Activated naive CD4-positive, alpha-beta T cell treated with anti-CD3 and anti-CD28 coated beads, Interleukin-2, amount 10 ng/mL, durations not matched to agents 7 days and 5 days (primary cell): ENCODE data around the gene ST3GAL3.
A peak's percentile ranks its signal among the peaks of the same experiment; 100 is the strongest.
"Not testable (repeated sequence)": the region's sequence is repeated elsewhere in the genome, so short reads cannot be mapped to it uniquely, and the experiment has no call there.

Experiments
- CTCF ChIA-PET: fragments of 350-600 bp; sonication (Branson Sonifier 250); formaldehyde crosslinking; loops from one replicate; lab custom pipeline; 2021; ENCODE audit warnings: antibody characterized with exemption; lab: Charles Lee
- DNase-seq: peaks from one replicate; pipeline ENCODE4 v3.0.0-alpha.2; 2020
- H3K27ac Mint-ChIP-seq: one replicate; pipeline ENCODE4 v1.8.0; 2021; ENCODE audit warnings: mild to moderate bottlenecking, moderate library complexity, mixed read lengths
- H3K27me3 Mint-ChIP-seq: one replicate; pipeline ENCODE4 v1.8.0; 2021; ENCODE audit warnings: mild to moderate bottlenecking, mixed read lengths
- H3K36me3 Mint-ChIP-seq: one replicate; pipeline ENCODE4 v1.8.0; 2021; ENCODE audit warnings: mixed read lengths
- H3K4me1 Mint-ChIP-seq: one replicate; pipeline ENCODE4 v1.8.0; 2021; ENCODE audit warnings: mixed read lengths
- H3K4me3 Mint-ChIP-seq: one replicate; pipeline ENCODE4 v1.8.0; 2021; ENCODE audit warnings: mild to moderate bottlenecking, moderate library complexity, mixed read lengths
- H3K9me3 Mint-ChIP-seq: one replicate; pipeline ENCODE4 v1.8.0; 2021; ENCODE audit warnings: mixed read lengths

Gene ST3GAL3

GRCh38 chr1:43774359-43774758 is 67.0 kb downstream of the ST3GAL3 start:
- no peak overlapping the region for H3K27ac Mint-ChIP-seq
- no peak overlapping the region for H3K4me3 Mint-ChIP-seq
- H3K36me3 Mint-ChIP-seq, result peaks cover 15% of the 10 kb centered on the region
- H3K4me1 Mint-ChIP-seq, result peaks cover 5% of the 10 kb centered on the region
- DNase-seq, result no peak
- H3K27me3 Mint-ChIP-seq, result no peaks in the 10 kb centered on the region
- CTCF ChIA-PET, result interaction anchor here (0.6 to 2.0 kb wide), 4 partner anchors 9 to 699 kb away, joined by 3 to 6 read pairs (median 4); no protein-coding TSS in a partner anchor
- peaks cover 10% of the 10 kb centered on the region for H3K9me3 Mint-ChIP-seq

- DNase-seq, result no peak
- H3K9me3 Mint-ChIP-seq, result peaks cover 26% of the 10 kb centered on the region
- no peak overlapping the region for H3K27ac Mint-ChIP-seq
- peaks cover 30% of the 10 kb centered on the region for H3K36me3 Mint-ChIP-seq
- CTCF ChIA-PET, result interaction anchor here (1.3 kb wide), 1 partner anchor 159 kb away, joined by 7 read pairs; no protein-coding TSS in a partner anchor
- no peaks in the 10 kb centered on the region for H3K27me3 Mint-ChIP-seq
- no peak overlapping the region for H3K4me3 Mint-ChIP-seq
- peaks cover 22% of the 10 kb centered on the region for H3K4me1 Mint-ChIP-seq
These were observed 68.9 kb downstream of the ST3GAL3 start for GRCh38 chr1:43776043-43776761.

GRCh38 chr1:43777916-43778315 is 70.6 kb downstream of the ST3GAL3 start:
- not testable (repeated sequence) for H3K27me3 Mint-ChIP-seq, H3K4me3 Mint-ChIP-seq, DNase-seq, H3K27ac Mint-ChIP-seq
- peaks cover 26% of the 10 kb centered on the region for H3K9me3 Mint-ChIP-seq
- peaks cover 22% of the 10 kb centered on the region for H3K4me1 Mint-ChIP-seq
- CTCF ChIA-PET, result interaction anchor here (1.5 to 2.2 kb wide), 2 partner anchors 14 to 157 kb away, joined by 4 to 10 read pairs; no protein-coding TSS in a partner anchor
- H3K36me3 Mint-ChIP-seq, result peaks cover 34% of the 10 kb centered on the region

GRCh38 chr1:43779266-43779665 is 71.9 kb downstream of the ST3GAL3 start:
- Mint-ChIP-seq H3K27me3 (no peaks in the 10 kb centered on the region), H3K4me1 (peaks cover 28% of the 10 kb centered on the region), H3K36me3 (peaks cover 42% of the 10 kb centered on the region), H3K9me3 (peaks cover 26% of the 10 kb centered on the region), H3K27ac (peak overlapping the region; percentile 73), H3K4me3 (no peak overlapping the region)
- no peak for DNase-seq
- CTCF ChIA-PET, result interaction anchor here (1.1 to 2.2 kb wide), 4 partner anchors 15 to 156 kb away, joined by 3 to 10 read pairs (median 4); no protein-coding TSS in a partner anchor

- H3K9me3 Mint-ChIP-seq, result peaks cover 26% of the 10 kb centered on the region
- CTCF ChIA-PET, result interaction anchor here (1.1 to 1.3 kb wide), 2 partner anchors 16 to 155 kb away, joined by 3 to 5 read pairs; no protein-coding TSS in a partner anchor
These were observed 72.6 kb downstream of the ST3GAL3 start for GRCh38 chr1:43779805-43780403.

GRCh38 chr1:43781574-43781973 is 74.2 kb downstream of the ST3GAL3 start:
- CTCF ChIA-PET, result interaction anchor here (1.5 kb wide), 1 partner anchor 153 kb away, joined by 4 read pairs; no protein-coding TSS in a partner anchor
- DNase-seq, result no peak
- peaks cover 26% of the 10 kb centered on the region for H3K9me3 Mint-ChIP-seq
- peaks cover 39% of the 10 kb centered on the region for H3K36me3 Mint-ChIP-seq
- H3K27me3 Mint-ChIP-seq, result no peaks in the 10 kb centered on the region
- H3K4me1 Mint-ChIP-seq, result peaks cover 28% of the 10 kb centered on the region
- H3K4me3 Mint-ChIP-seq, result no peak overlapping the region
- H3K27ac Mint-ChIP-seq, result no peak overlapping the region

More at GRCh38 chr1:43779805-43780403, 72.6 kb downstream of the ST3GAL3 start:
- H3K36me3 Mint-ChIP-seq, result peaks cover 39% of the 10 kb centered on the region
- peaks cover 28% of the 10 kb centered on the region for H3K4me1 Mint-ChIP-seq
- H3K27ac Mint-ChIP-seq, result peak overlapping the region; percentile 73
- DNase-seq, result no peak
- no peaks in the 10 kb centered on the region for H3K27me3 Mint-ChIP-seq
- H3K4me3 Mint-ChIP-seq, result no peak overlapping the region

- H3K9me3 Mint-ChIP-seq, result peaks cover 19% of the 10 kb centered on the region
- H3K4me1 Mint-ChIP-seq, result peaks cover 28% of the 10 kb centered on the region
- no peak overlapping the region for H3K27ac Mint-ChIP-seq
- CTCF ChIA-PET, result interaction anchor here (0.9 kb wide), 1 partner anchor 20 kb away, joined by 3 read pairs; no protein-coding TSS in a partner anchor
- no peak overlapping the region for H3K4me3 Mint-ChIP-seq
- DNase-seq, result no peak
- no peaks in the 10 kb centered on the region for H3K27me3 Mint-ChIP-seq
- peaks cover 33% of the 10 kb centered on the region for H3K36me3 Mint-ChIP-seq
These were observed 75.8 kb downstream of the ST3GAL3 start for GRCh38 chr1:43783096-43783670.

GRCh38 chr1:43783671-43784205 is 76.4 kb downstream of the ST3GAL3 start:
- peaks cover 19% of the 10 kb centered on the region for H3K9me3 Mint-ChIP-seq
- peaks cover 28% of the 10 kb centered on the region for H3K4me1 Mint-ChIP-seq
- H3K36me3 Mint-ChIP-seq, result peaks cover 33% of the 10 kb centered on the region
- no peaks in the 10 kb centered on the region for H3K27me3 Mint-ChIP-seq
- H3K4me3 Mint-ChIP-seq, result no peak overlapping the region
- CTCF ChIA-PET, result interaction anchor here (0.9 kb wide), 1 partner anchor 20 kb away, joined by 3 read pairs; no protein-coding TSS in a partner anchor
- H3K27ac Mint-ChIP-seq, result peak overlapping the region; percentile 67
- no peak for DNase-seq

GRCh38 chr1:43786201-43786958 is 79.0 kb downstream of the ST3GAL3 start:
- Mint-ChIP-seq H3K9me3 (no peaks in the 10 kb centered on the region), H3K27me3 (no peaks in the 10 kb centered on the region), H3K4me1 (peaks cover 7% of the 10 kb centered on the region), H3K27ac (no peak overlapping the region), H3K36me3 (peaks cover 13% of the 10 kb centered on the region), H3K4me3 (no peak overlapping the region)
- CTCF ChIA-PET, result interaction anchor here (0.8 kb wide), 1 partner anchor 149 kb away, joined by 3 read pairs; no protein-coding TSS in a partner anchor
- no peak for DNase-seq

- peaks cover 7% of the 10 kb centered on the region for H3K4me1 Mint-ChIP-seq
- no peak overlapping the region for H3K4me3 Mint-ChIP-seq
- CTCF ChIA-PET, result interaction anchor here (0.8 kb wide), 1 partner anchor 148 kb away, joined by 3 read pairs; no protein-coding TSS in a partner anchor
- H3K9me3 Mint-ChIP-seq, result no peaks in the 10 kb centered on the region
- no peak overlapping the region for H3K27ac Mint-ChIP-seq
- H3K36me3 Mint-ChIP-seq, result peaks cover 10% of the 10 kb centered on the region
- no peaks in the 10 kb centered on the region for H3K27me3 Mint-ChIP-seq
- DNase-seq, result no peak
These were observed 79.6 kb downstream of the ST3GAL3 start for GRCh38 chr1:43786960-43787359.

GRCh38 chr1:43789604-43790550 is 82.5 kb downstream of the ST3GAL3 start:
- CTCF ChIA-PET, result interaction anchor here (0.7 to 1.8 kb wide), 2 partner anchors 26 to 144 kb away, joined by 3 to 6 read pairs; partner anchors contain the start of gene ARTN
- Mint-ChIP-seq H3K27ac (peak overlapping the region; percentile 62), H3K4me1 (peaks cover 9% of the 10 kb centered on the region), H3K9me3 (no peaks in the 10 kb centered on the region), H3K4me3 (no peak overlapping the region), H3K27me3 (no peaks in the 10 kb centered on the region), H3K36me3 (peaks cover 7% of the 10 kb centered on the region)
- peak; percentile 52 for DNase-seq

GRCh38 chr1:43791243-43791642 is 83.9 kb downstream of the ST3GAL3 start:
- CTCF ChIA-PET, result no interaction called here
- DNase-seq, result no peak
- no peak overlapping the region for H3K27ac Mint-ChIP-seq
- no peaks in the 10 kb centered on the region for H3K27me3 Mint-ChIP-seq
- H3K4me3 Mint-ChIP-seq, result no peak overlapping the region
- peaks cover 9% of the 10 kb centered on the region for H3K4me1 Mint-ChIP-seq
- H3K9me3 Mint-ChIP-seq, result no peaks in the 10 kb centered on the region
- peaks cover 7% of the 10 kb centered on the region for H3K36me3 Mint-ChIP-seq
